Fibroblast of lung (primary cell): ENCODE measurements around the gene B4GALT2.

Experiments used
- CTCF ChIP-seq, 2 donors: IDR thresholded peaks in 1 of 2; conservative IDR thresholded peaks in 1 of 2; 1 replicate in 1 of 2; 2 replicates in 1 of 2; pipeline ENCODE4 v1.5.1; 2011 to 2012; ENCODE audit warnings: low read length in 2 of 2, control low read depth in 1 of 2, inconsistent platforms in 1 of 2, low read depth in 1 of 2, mild to moderate bottlenecking in 1 of 2
- EZH2 ChIP-seq: IDR thresholded peaks from 2 replicates; pipeline ENCODE4 v1.5.1; 2012; ENCODE audit warnings: low read length, control low read depth, mild to moderate bottlenecking; ENCODE audit errors: missing control alignments

- TF ChIP-seq CTCF (conservative IDR thresholded peaks at IDR 0.05 in 1 of 2, IDR thresholded peaks at IDR 0.05 in 1 of 2; ENCODE audit: low read depth in 1 of 2, low read length in 2 of 2) (no peak), EZH2 (no peak)
These were observed 21.5 kb upstream of the B4GALT2 start for GRCh38 chr1:43957407-43958040.
